ENCODE measurements around the gene PRPS2. TPM values are rescaled to one million over a fixed set of nuclear protein-coding genes. Genes with fewer than 3 reads are reported as not detected.

Gene PRPS2
- polyA plus RNA-seq, 1 of the 3 experiments (the other 2 are of a cell fraction) = 11.1 TPM

- Histone ChIP-seq H2AFZ (ENCODE audit: low read depth) (no peak overlapping the region), H4K20me1 (ENCODE audit: insufficient read depth) (no peaks in the 10 kb centered on the region), H3K4me2 (no peak overlapping the region), H3K9me2 (no peaks in the 10 kb centered on the region), H3K36me3 (replicated peaks in 1 of 2; ENCODE audit: control insufficient read depth in 1 of 2, insufficient read depth in 2 of 2, low read length in 1 of 2) (no peaks in the 10 kb centered on the region), H3K9ac (no peak overlapping the region), H3K9me3 (no peaks in the 10 kb centered on the region), H3F3A (replicated peaks; ENCODE audit: insufficient read depth) (no peaks in the 10 kb centered on the region), H3K27me3 (ENCODE audit: insufficient read depth) (no peaks in the 10 kb centered on the region), H3K4me3 (ENCODE audit: low read depth in 2 of 2, low read length in 1 of 2) (no peak overlapping the region), H3K79me2 (ENCODE audit: insufficient read depth) (no peaks in the 10 kb centered on the region), H3K27ac (ENCODE audit: low read depth in 2 of 2, low read length in 1 of 2) (no peak overlapping the region), H3K4me1 (ENCODE audit: control insufficient read depth in 1 of 2, insufficient read depth in 2 of 2, low read depth in 1 of 2, low read length in 1 of 2) (peaks cover 0 to 3% of the 10 kb centered on the region in 2 experiments; a peak in 1 of 4 replicates)
- CTCF ChIA-PET = no interaction called here
- TF ChIP-seq FOXJ3 (CRISPR knock-in tag; IDR thresholded peaks at IDR 0.05) (no peak), EP300 (IDR thresholded peaks at IDR 0.05; ENCODE audit: borderline replicate concordance in 1 of 2, low read depth in 1 of 2, low read length in 1 of 2) (no peak), PBX3 (IDR thresholded peaks at IDR 0.05) (no peak), ZBTB33 (IDR thresholded peaks at IDR 0.05; ENCODE audit: borderline replicate concordance, low read depth) (no peak), TEAD4 (IDR thresholded peaks at IDR 0.05; ENCODE audit: borderline replicate concordance, insufficient read depth) (no peak), CHD2 (IDR thresholded peaks at IDR 0.05; ENCODE audit: low read length, partially characterized antibody) (no peak), ELF1 (IDR thresholded peaks at IDR 0.05) (no peak), SIN3A (IDR thresholded peaks at IDR 0.05; ENCODE audit: borderline replicate concordance, low read depth, low read length) (no peak), RCOR1 (IDR thresholded peaks at IDR 0.05; ENCODE audit: low read length) (no peak), IRF3 (IDR thresholded peaks at IDR 0.05; ENCODE audit: low read depth, low read length) (no peak), POLR2AphosphoS5 (IDR thresholded peaks at IDR 0.05; ENCODE audit: low read depth, low read length) (no peak), GATA2 (CRISPR knock-in tag; IDR thresholded peaks at IDR 0.05) (no peak), FOSL2 (IDR thresholded peaks at IDR 0.05; ENCODE audit: borderline replicate concordance, low read depth) (no peak), RAD21 (IDR thresholded peaks at IDR 0.05; ENCODE audit: low read length) (no peak), SMC3 (IDR thresholded peaks at IDR 0.05; ENCODE audit: low read depth, low read length) (no peak), JUND (IDR thresholded peaks at IDR 0.05) (no peak), USF1 (IDR thresholded peaks at IDR 0.05; ENCODE audit: borderline replicate concordance, low read depth) (no peak), MXI1 (IDR thresholded peaks at IDR 0.05; ENCODE audit: low read depth, low read length) (no peak)
- DNase-seq = no peak
- POLR2A ChIA-PET = no interaction called here
- WGBS (ENCODE audit: low lambda C conversion rate) = 17% methylated on average over 7 of the region's 7 CpGs
These were observed 74.1 kb downstream of the PRPS2 start for GRCh38 chrX:12865359-12865758.
